ENCODE results near the gene CPNE4. TPM values are rescaled to one million over a fixed set of nuclear protein-coding genes. Genes with fewer than 3 reads are reported as not detected.

CPNE4 gene
- total and polyA plus RNA-seq, 10 donors: 0.03 to 3.1 (median 0.91) TPM; not detected in 2

DNA sequence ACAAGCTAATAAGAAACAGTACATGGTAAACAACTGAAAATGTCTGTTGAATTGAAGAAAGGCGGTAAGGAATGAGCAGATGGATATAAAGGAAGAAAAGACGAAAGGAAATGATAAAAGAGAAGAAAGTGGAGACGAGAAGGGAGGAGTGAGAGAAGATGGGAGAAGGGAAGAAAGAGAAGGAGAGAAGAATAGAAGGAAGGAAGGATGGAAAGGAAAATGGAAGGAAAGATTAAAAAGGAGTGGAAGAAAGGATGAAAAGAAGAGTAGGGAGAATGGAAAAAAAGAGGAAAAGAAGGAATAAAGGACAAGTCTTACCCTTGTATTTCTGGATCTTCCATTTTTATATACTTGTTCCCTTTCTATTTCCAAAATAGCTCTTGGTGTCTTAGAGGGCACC lies 17.7 kb downstream of the CPNE4 start:
- Histone ChIP-seq H3K9me3 (no peaks in the 10 kb centered on the region), H3K36me3 (no peaks in the 10 kb centered on the region), H3K4me3 (no peak overlapping the region), H3K27ac (no peak overlapping the region), H3K4me1 (no peaks in the 10 kb centered on the region), H3K27me3 (replicated peaks in 1 of 7) (peaks cover 0 to 36% (median 0%) of the 10 kb centered on the region in 7 donors)
- intact Hi-C loops (cut with DNase I; ENCODE audit: low total_unique reads): no loop called here
- no peak for DNase-seq
- TF ChIP-seq POLR2AphosphoS5 (IDR thresholded peaks at IDR 0.05) (no peak), POLR2A (IDR thresholded peaks at IDR 0.05) (no peak)
- TF ChIP-seq, protein P1, sequence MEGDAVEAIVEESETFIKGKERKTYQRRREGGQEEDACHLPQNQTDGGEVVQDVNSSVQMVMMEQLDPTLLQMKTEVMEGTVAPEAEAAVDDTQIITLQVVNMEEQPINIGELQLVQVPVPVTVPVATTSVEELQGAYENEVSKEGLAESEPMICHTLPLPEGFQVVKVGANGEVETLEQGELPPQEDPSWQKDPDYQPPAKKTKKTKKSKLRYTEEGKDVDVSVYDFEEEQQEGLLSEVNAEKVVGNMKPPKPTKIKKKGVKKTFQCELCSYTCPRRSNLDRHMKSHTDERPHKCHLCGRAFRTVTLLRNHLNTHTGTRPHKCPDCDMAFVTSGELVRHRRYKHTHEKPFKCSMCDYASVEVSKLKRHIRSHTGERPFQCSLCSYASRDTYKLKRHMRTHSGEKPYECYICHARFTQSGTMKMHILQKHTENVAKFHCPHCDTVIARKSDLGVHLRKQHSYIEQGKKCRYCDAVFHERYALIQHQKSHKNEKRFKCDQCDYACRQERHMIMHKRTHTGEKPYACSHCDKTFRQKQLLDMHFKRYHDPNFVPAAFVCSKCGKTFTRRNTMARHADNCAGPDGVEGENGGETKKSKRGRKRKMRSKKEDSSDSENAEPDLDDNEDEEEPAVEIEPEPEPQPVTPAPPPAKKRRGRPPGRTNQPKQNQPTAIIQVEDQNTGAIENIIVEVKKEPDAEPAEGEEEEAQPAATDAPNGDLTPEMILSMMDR (IDR thresholded peaks at IDR 0.05 in 8 of 11, conservative IDR thresholded peaks at IDR 0.05 in 3 of 11): no peak
- 79 to 89% (median 85%) methylated on average over 3 of the region's 3 CpGs for WGBS, 5 donors

DNA sequence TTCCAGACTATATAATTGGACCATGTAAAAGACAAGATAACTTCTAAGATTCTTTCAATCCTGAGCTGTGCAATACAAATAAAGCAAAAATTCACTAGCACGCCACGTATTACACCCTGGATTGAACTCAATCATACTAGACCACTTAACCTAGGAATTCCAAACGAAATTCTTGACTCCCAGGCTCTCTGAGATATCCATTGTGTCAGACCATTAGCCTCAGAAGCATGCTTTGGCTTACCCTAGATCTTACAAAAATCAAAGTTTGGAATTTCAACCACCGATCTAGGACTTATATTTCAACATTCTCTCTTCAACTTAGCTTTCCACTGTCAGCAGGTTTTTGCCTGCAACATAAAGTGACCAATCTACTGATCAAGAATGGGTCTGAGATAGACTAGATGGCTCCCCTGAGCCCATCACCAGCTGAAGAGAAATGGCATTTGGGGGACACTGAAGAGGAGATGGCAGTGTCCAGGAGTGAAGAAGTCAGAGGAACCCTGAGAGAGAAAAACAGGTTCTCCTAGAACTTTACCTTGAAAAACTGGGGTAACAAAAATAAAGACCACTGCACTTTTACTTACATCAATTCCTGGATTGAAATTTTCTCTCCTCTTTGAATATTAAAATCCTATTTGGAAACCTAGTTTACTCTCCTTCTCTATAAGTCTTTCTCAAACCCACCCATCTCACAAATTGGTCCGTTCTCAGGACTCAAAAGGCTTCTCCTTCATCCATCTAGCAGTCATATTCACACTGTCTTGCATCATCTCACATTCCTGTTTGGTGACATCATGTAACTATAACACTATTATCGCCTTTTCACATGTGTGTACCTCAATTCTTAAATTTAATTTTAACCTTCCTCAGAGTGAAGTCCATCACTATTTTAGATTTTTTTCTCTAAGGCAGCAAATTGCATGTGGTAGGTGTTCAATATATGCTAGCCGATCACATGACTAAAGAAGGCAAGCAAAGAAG lies 18.5 kb downstream of the CPNE4 start:
- WGBS, 5 donors: 65 to 76% (median 70%) methylated on average over 7 of the region's 7 CpGs
- intact Hi-C loops (cut with DNase I; ENCODE audit: low total_unique reads): no loop called here
- no peak overlapping the region for H3K27ac ChIP-seq
- DNase-seq: no peak
- no peaks in the 10 kb centered on the region for H3K4me1 ChIP-seq
- no peak overlapping the region for H3K4me3 ChIP-seq
- TF ChIP-seq, protein P1 (IDR thresholded peaks at IDR 0.05 in 8 of 11, conservative IDR thresholded peaks at IDR 0.05 in 3 of 11): no peak
- TF ChIP-seq POLR2A (IDR thresholded peaks at IDR 0.05) (no peak), POLR2AphosphoS5 (IDR thresholded peaks at IDR 0.05) (no peak)
- peaks cover 0 to 36% (median 0%) of the 10 kb centered on the region in 7 donors for H3K27me3 ChIP-seq (replicated peaks in 1 of 7)
- no peaks in the 10 kb centered on the region for H3K36me3 ChIP-seq
- H3K9me3 ChIP-seq: no peaks in the 10 kb centered on the region

- intact Hi-C loops (cut with DNase I; ENCODE audit: low total_unique reads): no loop called here
- TF ChIP-seq POLR2AphosphoS5 (IDR thresholded peaks at IDR 0.05) (no peak), POLR2A (IDR thresholded peaks at IDR 0.05) (no peak)
- TF ChIP-seq, protein P1 (IDR thresholded peaks at IDR 0.05 in 8 of 11, conservative IDR thresholded peaks at IDR 0.05 in 3 of 11): no peak
- 48 to 69% (median 59%) methylated on average over 3 of the region's 3 CpGs for WGBS, 5 donors
These were observed 20.7 kb downstream of the CPNE4 start for GRCh38 chr3:132014105-132014504.

DNA sequence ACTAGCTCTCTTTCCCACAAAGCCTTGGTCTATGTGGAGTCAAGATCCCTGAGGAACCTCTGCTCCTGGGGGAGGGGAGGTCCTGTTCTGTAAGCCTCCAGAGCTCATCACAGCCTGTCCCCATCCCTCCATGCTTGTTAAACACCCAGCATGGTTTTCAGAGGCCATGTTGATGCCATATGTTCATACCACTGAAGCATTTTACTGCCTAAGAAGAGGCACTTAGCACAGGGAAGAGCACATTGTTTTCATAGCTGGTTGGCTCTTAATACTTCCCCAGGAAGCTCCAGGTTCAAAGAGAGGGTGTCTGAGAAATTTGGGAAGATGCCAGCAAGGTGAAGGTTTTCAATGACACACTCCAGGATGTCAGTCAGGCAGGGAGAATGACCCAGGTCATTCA lies 25.6 kb downstream of the CPNE4 start:
- H3K9me3 ChIP-seq: no peaks in the 10 kb centered on the region
- DNase-seq: no peak
- intact Hi-C loops (cut with DNase I; ENCODE audit: low total_unique reads): no loop called here
- H3K4me1 ChIP-seq: no peaks in the 10 kb centered on the region
- no peaks in the 10 kb centered on the region for H3K36me3 ChIP-seq
- TF ChIP-seq, protein P1 (IDR thresholded peaks at IDR 0.05 in 8 of 11, conservative IDR thresholded peaks at IDR 0.05 in 3 of 11): no peak
- no peak for TF ChIP-seq POLR2AphosphoS5 (IDR thresholded peaks at IDR 0.05)
- TF ChIP-seq POLR2A (IDR thresholded peaks at IDR 0.05): no peak
- peaks cover 0 to 9% (median 0%) of the 10 kb centered on the region in 7 donors for H3K27me3 ChIP-seq (replicated peaks in 1 of 7)
- no peak overlapping the region for H3K4me3 ChIP-seq
- no peak overlapping the region for H3K27ac ChIP-seq

More at GRCh38 chr3:132014105-132014504, 20.7 kb downstream of the CPNE4 start:
- no peak overlapping the region for H3K27ac ChIP-seq
- no peaks in the 10 kb centered on the region for H3K36me3 ChIP-seq
- H3K4me3 ChIP-seq: no peak overlapping the region
- H3K4me1 ChIP-seq: no peaks in the 10 kb centered on the region
- no peak for DNase-seq
- H3K9me3 ChIP-seq: no peaks in the 10 kb centered on the region
- H3K27me3 ChIP-seq (replicated peaks in 1 of 7): peaks cover 0 to 26% (median 0%) of the 10 kb centered on the region in 7 donors
